Endothelial cell of umbilical vein (primary cell): ENCODE measurements around the gene SGSH.

Experiments
- POLR2A ChIP-seq: IDR thresholded peaks from 2 replicates; pipeline ENCODE4 v1.6.1; 2012; ENCODE audit warnings: low read depth, mild to moderate bottlenecking, control low read depth, low read length
- POLR2AphosphoS5 ChIP-seq: IDR thresholded peaks from 2 replicates; pipeline ENCODE4 v1.6.1; 2012; ENCODE audit warnings: low read depth, mild to moderate bottlenecking, control low read depth, low read length, moderate library complexity; ENCODE audit not compliant: insufficient read depth

DNA sequence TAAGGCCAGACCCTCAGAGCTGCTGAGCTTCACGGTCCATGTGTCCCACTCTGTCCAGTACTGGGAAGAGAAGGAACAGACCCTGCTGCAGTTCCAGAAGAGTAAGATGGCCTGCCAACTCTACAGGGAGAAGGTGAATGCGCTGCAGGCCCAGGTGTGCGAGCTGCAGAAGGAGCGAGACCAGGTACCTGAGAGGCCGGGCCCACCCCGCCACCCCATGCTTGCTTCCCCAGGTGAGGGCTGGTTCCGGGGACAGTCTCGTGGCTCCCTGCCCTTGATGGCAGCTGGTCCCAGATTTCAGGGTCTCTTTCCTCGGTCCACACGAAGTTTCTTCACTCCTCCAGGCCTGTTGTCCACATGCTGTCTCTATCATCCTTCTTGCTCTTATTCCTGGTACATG lies 29.4 kb downstream of the SGSH start:
- TF ChIP-seq POLR2A (no peak), POLR2AphosphoS5 (no peak)
